BJ (cell line): Measurements from ENCODE around the gene RCAN1. TPM values are rescaled to one million over a fixed set of nuclear protein-coding genes. Genes with fewer than 3 reads are reported as not detected.
"Not testable (repeated sequence)": the region's sequence is repeated elsewhere in the genome, so short reads cannot be mapped to it uniquely, and the experiment has no call there.

Source experiments
- CTCF ChIA-PET: fragments of 350-600 bp; formaldehyde crosslinking; extraction: SDS; loops from one replicate; lab custom pipeline; 2021; ENCODE audit warnings: antibody characterized with exemption, inconsistent platforms; lab: Yijun Ruan, JAX
- POLR2A ChIA-PET: fragments of 300-600 bp; sonication (Branson Sonifier 250); formaldehyde crosslinking; extraction: SDS; loops from one replicate; lab custom pipeline; 2021; ENCODE audit warnings: antibody characterized with exemption; lab: Charles Lee
- DNase-seq: peaks from one replicate; pipeline ENCODE4 v3.0.0-alpha.2; 2011; ENCODE audit warnings: low read depth
- H3K27me3 ChIP-seq: 2 replicates; pipeline ENCODE4 v1.6.0; 2011; ENCODE audit warnings: low read length; ENCODE audit not compliant: control insufficient read depth, insufficient read depth
- H3K36me3 ChIP-seq: 2 replicates; pipeline ENCODE4 v1.5.1; 2011; ENCODE audit warnings: low read length; ENCODE audit not compliant: control insufficient read depth, insufficient read depth
- H3K4me3 ChIP-seq: 2 replicates; pipeline ENCODE4 v1.5.1; 2011; ENCODE audit warnings: low read depth, mild to moderate bottlenecking, control low read depth, low read length
- polyA plus RNA-seq: library from polyadenylated mRNA; depleted of rRNA; stranded (reverse); fragments of >200 nt; gene quantifications from 2 replicates; pipeline ENCODE4 v1.2.3, GENCODE V29; 2011; rRNA removed
- TF ChIP-seq, protein P1 (sequence below): IDR thresholded peaks from 2 replicates; pipeline ENCODE4 v1.5.1; 2011; ENCODE audit warnings: low read depth, mild to moderate bottlenecking, control low read depth, inconsistent platforms, low read length, moderate library complexity; ENCODE audit not compliant: insufficient read depth

Gene RCAN1
- polyA plus RNA-seq, 1 experiment, result 56.2 TPM

- ChIA-PET CTCF (interaction anchor here (1.1 to 3.5 kb wide), 3 partner anchors 11 to 83 kb away, joined by 6 to 26 read pairs (median 10); partner anchors contain the start of gene KCNE1), POLR2A (no interaction called here)
Observed at GRCh38 chr21:34500191-34500590, 114.7 kb downstream of the RCAN1 start.

DNA sequence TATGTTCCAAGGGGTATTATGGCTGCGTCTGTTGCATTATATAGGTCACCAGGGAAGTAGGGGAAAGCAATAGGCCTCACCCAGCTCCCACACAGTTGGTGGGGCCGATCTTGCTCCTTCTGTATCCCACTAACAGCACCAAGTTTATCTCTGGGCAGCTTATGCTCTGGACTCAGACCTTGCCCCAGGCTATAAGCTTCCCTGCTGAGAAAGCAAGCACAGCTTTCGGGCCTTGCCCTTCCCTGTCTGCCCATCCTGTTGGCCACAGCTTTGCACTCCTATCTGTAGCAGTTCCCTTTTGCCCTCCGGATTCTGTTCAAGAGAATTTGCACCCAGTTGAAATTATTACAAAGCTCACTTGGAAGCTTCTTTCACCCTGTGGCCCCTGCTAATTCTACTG, 115.8 kb downstream of the RCAN1 start:
- POLR2A ChIA-PET, result no interaction called here
- Histone ChIP-seq H3K36me3 (no peaks in the 10 kb centered on the region), H3K4me3 (no peak overlapping the region), H3K27me3 (peaks cover 9% of the 10 kb centered on the region)
- CTCF ChIA-PET, result interaction anchor here (0.7 to 3.5 kb wide), 4 partner anchors 12 to 148 kb away, joined by 3 to 26 read pairs (median 4); partner anchors contain the start of gene KCNE1
- DNase-seq, result no peak
- TF ChIP-seq, protein P1, sequence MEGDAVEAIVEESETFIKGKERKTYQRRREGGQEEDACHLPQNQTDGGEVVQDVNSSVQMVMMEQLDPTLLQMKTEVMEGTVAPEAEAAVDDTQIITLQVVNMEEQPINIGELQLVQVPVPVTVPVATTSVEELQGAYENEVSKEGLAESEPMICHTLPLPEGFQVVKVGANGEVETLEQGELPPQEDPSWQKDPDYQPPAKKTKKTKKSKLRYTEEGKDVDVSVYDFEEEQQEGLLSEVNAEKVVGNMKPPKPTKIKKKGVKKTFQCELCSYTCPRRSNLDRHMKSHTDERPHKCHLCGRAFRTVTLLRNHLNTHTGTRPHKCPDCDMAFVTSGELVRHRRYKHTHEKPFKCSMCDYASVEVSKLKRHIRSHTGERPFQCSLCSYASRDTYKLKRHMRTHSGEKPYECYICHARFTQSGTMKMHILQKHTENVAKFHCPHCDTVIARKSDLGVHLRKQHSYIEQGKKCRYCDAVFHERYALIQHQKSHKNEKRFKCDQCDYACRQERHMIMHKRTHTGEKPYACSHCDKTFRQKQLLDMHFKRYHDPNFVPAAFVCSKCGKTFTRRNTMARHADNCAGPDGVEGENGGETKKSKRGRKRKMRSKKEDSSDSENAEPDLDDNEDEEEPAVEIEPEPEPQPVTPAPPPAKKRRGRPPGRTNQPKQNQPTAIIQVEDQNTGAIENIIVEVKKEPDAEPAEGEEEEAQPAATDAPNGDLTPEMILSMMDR, result no peak

More at GRCh38 chr21:34500191-34500590, 114.7 kb downstream of the RCAN1 start:
- H3K4me3 ChIP-seq, result no peak overlapping the region
- H3K36me3 ChIP-seq, result no peaks in the 10 kb centered on the region
- peaks cover 9% of the 10 kb centered on the region for H3K27me3 ChIP-seq
- no peak for DNase-seq
- TF ChIP-seq, protein P1, result no peak

DNA sequence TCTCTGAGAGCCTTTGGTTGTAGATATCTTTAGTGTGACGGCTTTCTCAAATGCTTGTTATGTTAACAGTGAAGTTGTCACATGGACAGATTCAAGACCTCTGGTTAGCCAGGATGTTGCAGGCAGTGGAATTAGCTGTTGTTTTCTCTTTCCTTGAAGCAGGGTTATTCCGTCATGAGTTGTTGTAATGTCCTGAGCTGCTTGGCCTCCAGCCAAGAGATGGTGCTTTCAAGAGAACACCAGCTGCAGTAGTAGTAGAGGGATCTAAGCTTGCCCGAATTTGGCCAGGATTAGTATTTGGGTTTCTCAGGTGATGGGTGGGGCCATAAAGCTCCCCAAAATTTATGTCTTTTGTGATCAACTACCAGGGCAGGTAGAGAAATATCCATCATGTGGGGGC, 116.3 kb downstream of the RCAN1 start:
- CTCF ChIA-PET, result interaction anchor here (0.6 to 3.5 kb wide), 3 partner anchors 8 to 77 kb away, joined by 3 to 26 read pairs (median 7); partner anchors contain the start of gene KCNE1
- Histone ChIP-seq H3K27me3 (peaks cover 9% of the 10 kb centered on the region), H3K36me3 (no peaks in the 10 kb centered on the region), H3K4me3 (no peak overlapping the region)
- TF ChIP-seq, protein P1, result no peak
- no peak for DNase-seq
- POLR2A ChIA-PET, result no interaction called here

DNA sequence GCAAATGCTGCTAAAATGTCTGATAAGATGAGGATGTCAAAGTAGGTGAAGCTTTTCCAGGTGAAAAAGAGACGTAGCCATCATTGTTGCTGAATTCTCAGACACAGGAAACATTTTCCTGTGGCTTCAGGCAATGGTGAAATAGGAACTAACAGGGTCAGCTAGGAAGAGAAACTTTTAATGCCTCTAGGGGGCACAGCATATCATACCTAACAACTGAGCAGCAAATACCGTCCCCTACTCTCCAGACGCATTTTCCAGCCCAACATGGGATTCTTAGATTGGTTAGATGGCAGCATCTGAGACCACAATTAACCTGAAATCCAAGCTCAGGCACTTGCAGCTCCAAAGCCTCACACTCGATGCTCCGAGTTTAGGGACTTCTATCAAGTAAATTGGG, 131.1 kb downstream of the RCAN1 start:
- H3K4me3 ChIP-seq, H3K27me3 ChIP-seq, DNase-seq, H3K36me3 ChIP-seq, CTCF ChIA-PET, POLR2A ChIA-PET: not testable (repeated sequence)

DNA sequence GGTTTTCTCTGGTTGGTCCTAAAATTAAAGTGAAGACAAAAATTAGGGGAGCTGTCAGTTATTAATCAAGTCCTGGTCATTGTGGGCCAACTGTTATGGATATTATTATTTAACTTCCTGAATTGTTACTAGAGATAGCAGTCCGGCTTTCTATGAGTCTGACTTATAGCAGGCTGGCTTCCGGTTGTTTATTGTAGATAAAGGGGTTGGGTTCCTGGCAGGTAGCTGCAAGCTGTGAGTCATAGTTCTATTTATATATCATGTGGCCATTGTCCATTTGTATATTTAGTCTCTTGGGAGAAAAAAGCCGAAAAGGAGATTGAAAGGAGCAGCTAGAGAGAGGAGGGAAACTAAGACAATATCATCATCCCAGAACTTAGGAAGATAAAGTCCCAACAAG, 131.5 kb downstream of the RCAN1 start:
- POLR2A ChIA-PET, result not testable (repeated sequence)

DNA sequence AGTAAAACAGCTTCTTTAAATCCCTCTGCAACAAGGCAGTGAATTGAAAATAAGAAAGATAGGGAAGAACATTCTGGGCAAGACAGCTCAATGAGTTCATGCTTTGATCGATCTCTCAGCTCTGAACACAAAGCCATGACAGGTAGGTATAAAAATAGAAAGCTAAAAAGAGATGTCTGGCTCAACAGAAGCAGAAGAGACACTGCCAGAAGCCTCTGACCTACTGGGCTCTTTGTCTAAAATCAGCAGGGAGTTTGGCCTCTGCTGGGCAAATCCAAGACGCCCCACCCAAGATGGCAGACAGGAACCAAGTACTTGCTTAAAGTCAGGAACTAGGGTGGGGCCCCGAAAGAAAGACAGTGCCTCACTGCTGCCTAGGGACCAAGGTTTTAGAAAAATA, 147.6 kb downstream of the RCAN1 start:
- H3K36me3 ChIP-seq, POLR2A ChIA-PET, DNase-seq, CTCF ChIA-PET, H3K4me3 ChIP-seq, H3K27me3 ChIP-seq: not testable (repeated sequence)

More for the DNA sequence above, 131.5 kb downstream of the RCAN1 start:
- DNase-seq, H3K27me3 ChIP-seq, H3K4me3 ChIP-seq, CTCF ChIA-PET, H3K36me3 ChIP-seq: not testable (repeated sequence)

Other genes starting within 250 kb of the RCAN1 start
- gene SMIM11, start 239.6 kb downstream of the RCAN1 start, polyA plus RNA-seq, result 8.6 and 10.5 TPM in 2 replicates
- gene SMIM34, start 191.2 kb downstream of the RCAN1 start, polyA plus RNA-seq, result not detected in 2 replicates
- 0.31 and 0.47 TPM in 2 replicates for gene KCNE1, start 102.9 kb downstream of the RCAN1 start, polyA plus RNA-seq
- 0.02 and 0.04 TPM in 2 replicates for gene CLIC6, start 53.9 kb upstream of the RCAN1 start, polyA plus RNA-seq